ENCODE measurements around the gene HIVEP2.
A peak's percentile ranks its signal among the peaks of the same experiment; 100 is the strongest.

HIVEP2 gene

DNA sequence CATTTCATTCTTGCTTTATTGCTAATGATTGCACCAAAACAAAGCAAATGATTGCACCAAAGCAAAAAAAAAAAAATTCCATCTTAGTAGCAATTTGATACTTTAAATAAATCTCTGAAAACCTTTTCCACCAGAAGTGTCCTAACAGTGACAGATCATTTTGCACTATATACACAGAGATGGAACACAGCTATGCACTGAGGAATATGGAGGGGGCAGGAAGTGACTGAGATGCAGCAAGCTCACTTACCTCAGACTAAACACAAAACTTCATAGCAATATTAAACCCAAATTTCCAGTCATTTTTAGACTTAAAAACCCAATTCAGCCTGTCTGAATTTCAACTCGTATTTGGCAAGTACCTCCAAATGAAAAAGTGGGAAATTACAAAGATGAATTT lies 41.2 kb downstream of the HIVEP2 start:
- H3K9me3 Mint-ChIP-seq: no peaks in the 10 kb centered on the region
- H3K4me1 Mint-ChIP-seq (ENCODE audit: low read depth): peaks cover 60% of the 10 kb centered on the region
- H3K27ac Mint-ChIP-seq: peak overlapping the region; percentile 96
- DNase-seq (ENCODE audit: low spot score): no peak
- H3K27me3 Mint-ChIP-seq (ENCODE audit: low read depth): no peaks in the 10 kb centered on the region
- H3K36me3 Mint-ChIP-seq (ENCODE audit: low read depth): peaks cover 12% of the 10 kb centered on the region
- H3K4me3 Mint-ChIP-seq: peak overlapping the region; percentile 79

DNA sequence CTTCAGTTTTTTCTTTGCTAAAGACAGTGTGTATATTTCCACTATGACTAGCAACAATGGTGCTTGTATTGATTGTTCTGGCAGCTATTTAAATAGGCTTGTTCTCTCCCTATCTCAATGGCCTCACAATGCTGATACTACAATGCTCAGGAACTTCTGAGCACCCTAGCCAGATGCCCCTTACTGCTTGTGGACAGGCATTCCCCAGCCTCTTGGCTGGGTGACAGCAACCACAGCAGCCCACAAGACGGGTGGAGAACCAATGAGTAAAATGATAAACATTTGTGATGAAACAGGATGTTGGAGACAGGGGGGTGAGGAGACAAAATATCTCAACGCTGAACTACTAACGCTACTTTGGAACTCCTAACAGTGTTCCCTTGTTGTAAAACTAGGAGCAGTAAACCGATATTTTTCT lies 42.3 kb downstream of the HIVEP2 start:
- Mint-ChIP-seq H3K27me3 (ENCODE audit: low read depth) (no peaks in the 10 kb centered on the region), H3K36me3 (ENCODE audit: low read depth) (peaks cover 10% of the 10 kb centered on the region), H3K4me3 (peak overlapping the region; percentile 79), H3K9me3 (no peaks in the 10 kb centered on the region), H3K4me1 (ENCODE audit: low read depth) (peaks cover 51% of the 10 kb centered on the region), H3K27ac (peak overlapping the region; percentile 96)
- peak; percentile 75 for DNase-seq (ENCODE audit: low spot score)

DNA sequence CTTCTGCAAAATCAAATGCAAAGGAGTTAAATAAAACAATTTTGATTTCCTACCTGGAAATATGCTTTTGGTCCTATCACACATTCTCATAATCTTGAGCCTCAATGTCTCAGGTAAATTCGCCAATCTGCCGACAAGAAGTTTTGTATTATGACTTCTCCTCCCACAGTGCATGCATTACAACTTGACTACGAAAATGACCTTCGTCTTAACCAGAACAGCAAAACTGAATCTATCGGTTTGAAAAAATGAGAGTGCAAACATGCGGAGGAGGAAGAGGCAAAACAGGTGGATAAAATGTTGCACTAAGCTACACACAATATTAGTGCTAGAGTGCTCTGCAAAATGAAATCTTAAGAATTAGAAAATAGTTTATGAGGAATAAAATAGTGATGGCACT lies 43.4 kb downstream of the HIVEP2 start:
- Mint-ChIP-seq H3K9me3 (no peaks in the 10 kb centered on the region), H3K4me1 (ENCODE audit: low read depth) (peaks cover 43% of the 10 kb centered on the region), H3K36me3 (ENCODE audit: low read depth) (peaks cover 9% of the 10 kb centered on the region), H3K4me3 (peak overlapping the region; percentile 79), H3K27ac (peak overlapping the region; percentile 96), H3K27me3 (ENCODE audit: low read depth) (no peaks in the 10 kb centered on the region)
- no peak for DNase-seq (ENCODE audit: low spot score)

- Mint-ChIP-seq H3K27ac (no peak overlapping the region), H3K4me3 (peak overlapping the region; percentile 15), H3K36me3 (ENCODE audit: low read depth) (peaks cover 13% of the 10 kb centered on the region), H3K9me3 (no peaks in the 10 kb centered on the region), H3K4me1 (ENCODE audit: low read depth) (peaks cover 40% of the 10 kb centered on the region), H3K27me3 (ENCODE audit: low read depth) (no peaks in the 10 kb centered on the region)
- no peak for DNase-seq (ENCODE audit: low spot score)
Measured at GRCh38 chr6:142900227-142900971, 44.6 kb downstream of the HIVEP2 start.

DNA sequence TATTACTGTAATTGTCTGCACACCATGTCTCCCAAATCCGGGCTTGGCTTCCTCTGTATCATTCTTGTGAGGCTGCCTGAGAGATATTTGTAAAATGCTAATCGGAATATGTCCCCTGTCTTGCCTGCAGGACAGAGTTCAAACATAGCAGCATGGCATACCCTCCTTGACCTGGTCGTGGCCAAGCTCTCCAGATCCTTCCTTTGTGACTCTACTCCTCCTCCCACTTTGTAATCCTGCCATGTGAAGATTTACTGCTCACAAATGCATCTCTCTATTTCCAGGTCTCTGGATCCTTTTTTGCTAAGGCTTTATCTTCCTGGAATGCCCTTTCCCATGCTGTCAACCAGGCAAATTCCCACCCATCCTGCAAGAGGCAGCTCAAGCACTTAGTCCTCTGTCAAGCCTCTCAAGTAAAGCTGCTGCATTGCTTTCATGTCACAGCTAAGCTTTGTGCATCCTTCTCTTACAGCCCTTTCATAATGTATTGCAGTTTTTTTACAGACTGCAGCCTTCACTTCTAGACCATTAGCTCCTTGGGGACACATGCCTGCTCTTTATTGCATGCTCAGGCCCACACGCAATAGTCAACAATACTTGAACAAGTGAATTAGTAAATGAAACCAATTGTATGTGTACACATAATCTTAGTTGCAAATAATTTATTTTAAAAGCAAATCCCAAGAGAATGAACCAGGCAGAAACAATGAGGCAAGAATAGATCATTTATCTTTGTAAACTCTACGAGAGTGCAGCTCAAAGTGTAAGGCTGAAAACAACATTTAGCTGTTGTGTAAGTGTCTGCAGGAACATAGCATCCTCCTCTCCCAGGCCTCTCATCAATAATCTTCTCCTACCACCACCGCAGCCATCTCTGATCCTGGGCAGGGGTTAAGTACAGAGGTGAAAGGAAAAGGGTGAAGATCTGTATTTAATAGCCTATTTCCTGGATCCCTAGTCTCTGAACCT lies 45.8 kb downstream of the HIVEP2 start:
- H3K9me3 Mint-ChIP-seq: no peaks in the 10 kb centered on the region
- no peak overlapping the region for H3K27ac Mint-ChIP-seq
- H3K4me3 Mint-ChIP-seq: no peak overlapping the region
- no peaks in the 10 kb centered on the region for H3K27me3 Mint-ChIP-seq (ENCODE audit: low read depth)
- peaks cover 17% of the 10 kb centered on the region for H3K36me3 Mint-ChIP-seq (ENCODE audit: low read depth)
- no peak for DNase-seq (ENCODE audit: low spot score)
- peaks cover 33% of the 10 kb centered on the region for H3K4me1 Mint-ChIP-seq (ENCODE audit: low read depth)

DNA sequence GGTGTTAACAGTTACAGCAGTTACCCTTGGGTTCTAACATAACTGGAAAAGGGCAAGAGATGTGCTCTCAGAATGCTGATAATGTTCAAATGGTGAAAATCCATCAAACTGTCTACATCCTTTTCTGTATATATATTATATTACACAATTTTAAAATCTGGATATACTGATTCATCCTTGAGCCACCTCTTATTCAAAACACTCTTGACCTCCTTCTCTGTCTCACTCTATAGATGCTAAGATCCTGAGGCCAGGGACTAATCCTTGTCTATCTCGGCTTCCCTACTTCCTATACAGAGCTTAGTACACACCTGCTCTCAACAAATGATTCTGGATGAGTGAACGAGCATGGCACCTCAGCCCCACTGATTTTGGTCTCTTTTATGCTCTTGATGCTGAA lies 47.3 kb downstream of the HIVEP2 start:
- peaks cover 17% of the 10 kb centered on the region for H3K36me3 Mint-ChIP-seq (ENCODE audit: low read depth)
- H3K27me3 Mint-ChIP-seq (ENCODE audit: low read depth): no peaks in the 10 kb centered on the region
- no peak overlapping the region for H3K4me3 Mint-ChIP-seq
- H3K27ac Mint-ChIP-seq: no peak overlapping the region
- H3K9me3 Mint-ChIP-seq: no peaks in the 10 kb centered on the region
- DNase-seq (ENCODE audit: low spot score): no peak
- peaks cover 19% of the 10 kb centered on the region for H3K4me1 Mint-ChIP-seq (ENCODE audit: low read depth)

- no peak overlapping the region for H3K4me3 Mint-ChIP-seq
- no peaks in the 10 kb centered on the region for H3K9me3 Mint-ChIP-seq
- no peaks in the 10 kb centered on the region for H3K27me3 Mint-ChIP-seq (ENCODE audit: low read depth)
- DNase-seq (ENCODE audit: low spot score): no peak
- H3K36me3 Mint-ChIP-seq (ENCODE audit: low read depth): peaks cover 16% of the 10 kb centered on the region
- H3K27ac Mint-ChIP-seq: no peak overlapping the region
- peaks cover 16% of the 10 kb centered on the region for H3K4me1 Mint-ChIP-seq (ENCODE audit: low read depth)
Measured at GRCh38 chr6:142896732-142897131, 48.2 kb downstream of the HIVEP2 start.

DNA sequence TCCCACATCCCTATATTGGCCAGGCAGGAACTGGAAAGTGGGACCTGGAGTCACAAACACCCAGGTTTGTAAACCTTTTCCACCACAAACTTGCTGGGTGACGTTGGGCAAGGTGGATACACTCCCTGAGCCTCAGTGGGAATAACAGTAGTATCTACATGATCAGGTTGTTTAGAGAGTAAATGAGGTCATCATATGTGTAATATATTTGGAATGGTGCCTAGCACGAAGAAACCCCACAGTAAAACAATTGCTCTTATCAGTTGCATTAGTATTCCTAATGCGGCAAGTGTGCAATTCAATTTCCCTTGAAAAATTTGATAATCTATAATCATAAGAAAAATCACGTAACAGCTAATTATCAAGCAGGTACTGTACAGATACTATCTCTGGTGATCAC lies 51.9 kb downstream of the HIVEP2 start:
- H3K36me3 Mint-ChIP-seq (ENCODE audit: low read depth): peaks cover 16% of the 10 kb centered on the region
- no peak for DNase-seq (ENCODE audit: low spot score)
- H3K27ac Mint-ChIP-seq: no peak overlapping the region
- H3K9me3 Mint-ChIP-seq: no peaks in the 10 kb centered on the region
- H3K27me3 Mint-ChIP-seq (ENCODE audit: low read depth): no peaks in the 10 kb centered on the region
- no peak overlapping the region for H3K4me3 Mint-ChIP-seq
- peaks cover 17% of the 10 kb centered on the region for H3K4me1 Mint-ChIP-seq (ENCODE audit: low read depth)

DNA sequence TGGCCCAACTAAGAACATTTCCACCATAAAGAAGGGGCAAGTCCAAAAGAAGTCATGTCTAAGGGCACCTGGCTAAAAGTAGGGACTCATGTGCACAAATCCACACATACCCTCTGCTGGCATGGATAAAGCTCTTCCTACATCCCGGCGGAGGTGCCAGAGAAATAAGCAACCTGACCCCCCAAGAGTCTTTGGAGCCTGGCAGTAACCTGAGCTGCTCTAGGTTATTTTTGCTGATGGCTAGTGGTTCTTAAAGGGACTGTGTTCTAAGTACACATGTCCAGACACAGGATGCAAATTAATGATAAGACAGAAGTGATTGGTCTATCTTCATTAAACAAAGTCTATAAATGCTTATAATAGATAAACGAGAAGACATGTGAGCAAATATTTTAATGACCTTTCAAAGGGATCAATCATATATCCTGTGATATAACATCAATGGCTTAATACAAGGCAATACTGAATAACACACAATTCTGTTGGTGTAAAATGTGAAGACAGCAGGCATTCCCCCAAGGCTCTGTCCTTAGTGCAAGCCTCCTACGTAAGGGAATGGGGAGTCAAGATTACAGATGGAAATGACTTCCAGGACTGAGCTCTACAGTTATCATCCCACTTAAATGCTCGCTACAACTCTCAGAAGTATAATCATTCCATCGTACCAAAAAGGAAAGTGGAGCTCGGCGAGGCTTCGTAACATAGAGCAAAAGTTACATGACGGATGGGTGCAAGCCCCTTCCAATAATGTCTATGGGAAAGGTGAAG lies 52.5 kb downstream of the HIVEP2 start:
- Mint-ChIP-seq H3K4me1 (ENCODE audit: low read depth) (peaks cover 21% of the 10 kb centered on the region), H3K9me3 (peaks cover 3% of the 10 kb centered on the region), H3K4me3 (no peak overlapping the region), H3K36me3 (ENCODE audit: low read depth) (peaks cover 19% of the 10 kb centered on the region), H3K27ac (no peak overlapping the region), H3K27me3 (ENCODE audit: low read depth) (no peaks in the 10 kb centered on the region)
- no peak for DNase-seq (ENCODE audit: low spot score)

DNA sequence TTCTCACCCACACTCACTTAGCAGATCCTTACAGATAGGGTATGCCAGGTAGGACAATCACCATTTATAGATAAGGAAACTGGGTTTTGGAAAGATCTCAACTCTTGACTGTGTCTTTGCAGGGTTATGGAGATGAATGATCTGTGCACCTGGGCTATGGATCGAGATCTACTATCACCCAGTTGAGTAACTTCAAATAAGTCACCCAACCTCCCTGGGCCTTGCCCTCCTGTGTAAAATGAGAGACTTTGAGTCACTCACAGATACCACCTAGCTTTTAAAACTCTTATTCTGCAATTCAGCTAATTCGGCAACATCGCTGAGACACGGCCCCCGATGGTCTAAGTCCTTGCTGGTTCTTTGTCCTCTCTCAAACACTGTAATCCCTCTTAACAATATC lies 53.5 kb downstream of the HIVEP2 start:
- H3K4me3 Mint-ChIP-seq: no peak overlapping the region

GRCh38 chr6:142888456-142888855 lies 56.5 kb downstream of the HIVEP2 start:
- Mint-ChIP-seq H3K27me3 (ENCODE audit: low read depth) (no peaks in the 10 kb centered on the region), H3K9me3 (peaks cover 3% of the 10 kb centered on the region), H3K27ac (no peak overlapping the region), H3K36me3 (ENCODE audit: low read depth) (peaks cover 14% of the 10 kb centered on the region), H3K4me1 (ENCODE audit: low read depth) (peaks cover 55% of the 10 kb centered on the region), H3K4me3 (no peak overlapping the region)
- DNase-seq (ENCODE audit: low spot score): no peak

More for the DNA sequence above, 53.5 kb downstream of the HIVEP2 start:
- Mint-ChIP-seq H3K27me3 (ENCODE audit: low read depth) (no peaks in the 10 kb centered on the region), H3K9me3 (peaks cover 3% of the 10 kb centered on the region), H3K36me3 (ENCODE audit: low read depth) (peaks cover 23% of the 10 kb centered on the region), H3K4me1 (ENCODE audit: low read depth) (peaks cover 29% of the 10 kb centered on the region), H3K27ac (no peak overlapping the region)
- no peak for DNase-seq (ENCODE audit: low spot score)

DNA sequence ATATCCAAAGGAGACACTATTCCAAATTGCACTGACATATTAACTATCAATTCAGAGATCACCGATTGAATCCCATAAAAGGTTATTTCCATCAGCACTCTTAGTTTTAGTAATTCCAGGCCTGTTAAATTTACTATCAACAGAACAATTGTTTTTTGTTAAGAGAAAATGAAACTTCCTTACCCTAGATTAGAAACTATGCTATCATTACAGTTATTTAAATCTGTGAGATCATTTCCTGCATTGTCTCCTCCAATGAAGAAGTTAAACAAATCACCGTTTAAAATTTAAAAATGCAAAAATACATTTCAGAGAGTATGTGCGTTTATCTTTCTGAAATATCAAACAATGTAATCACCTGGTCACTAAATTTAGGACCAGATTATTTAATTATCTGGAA lies 57.5 kb downstream of the HIVEP2 start:
- DNase-seq (ENCODE audit: low spot score): no peak
- H3K9me3 Mint-ChIP-seq: peaks cover 3% of the 10 kb centered on the region
- peak overlapping the region; percentile 56 for H3K4me3 Mint-ChIP-seq
- peaks cover 61% of the 10 kb centered on the region for H3K4me1 Mint-ChIP-seq (ENCODE audit: low read depth)
- H3K27ac Mint-ChIP-seq: peak overlapping the region; percentile 85
- peaks cover 14% of the 10 kb centered on the region for H3K36me3 Mint-ChIP-seq (ENCODE audit: low read depth)
- H3K27me3 Mint-ChIP-seq (ENCODE audit: low read depth): no peaks in the 10 kb centered on the region

GRCh38 chr6:142886431-142887170 lies 58.4 kb downstream of the HIVEP2 start:
- H3K4me3 Mint-ChIP-seq: peak overlapping the region; percentile 37
- no peaks in the 10 kb centered on the region for H3K27me3 Mint-ChIP-seq (ENCODE audit: low read depth)
- H3K4me1 Mint-ChIP-seq (ENCODE audit: low read depth): peaks cover 61% of the 10 kb centered on the region
- DNase-seq (ENCODE audit: low spot score): no peak
- peaks cover 17% of the 10 kb centered on the region for H3K36me3 Mint-ChIP-seq (ENCODE audit: low read depth)
- H3K27ac Mint-ChIP-seq: peak overlapping the region; percentile 77
- peaks cover 3% of the 10 kb centered on the region for H3K9me3 Mint-ChIP-seq

All from T-helper 2 cell treated with Interferon-gamma antibody and Interleukin-4, amounts not matched to agents 5 μg/mL and 100 μg/mL, for 36 hours (primary cell).